Measurements from ENCODE around the gene GDF9.

GRCh38 chr5:132859889-132860437, 6.3 kb downstream of the GDF9 start:
- TF ChIP-seq, protein P1, sequence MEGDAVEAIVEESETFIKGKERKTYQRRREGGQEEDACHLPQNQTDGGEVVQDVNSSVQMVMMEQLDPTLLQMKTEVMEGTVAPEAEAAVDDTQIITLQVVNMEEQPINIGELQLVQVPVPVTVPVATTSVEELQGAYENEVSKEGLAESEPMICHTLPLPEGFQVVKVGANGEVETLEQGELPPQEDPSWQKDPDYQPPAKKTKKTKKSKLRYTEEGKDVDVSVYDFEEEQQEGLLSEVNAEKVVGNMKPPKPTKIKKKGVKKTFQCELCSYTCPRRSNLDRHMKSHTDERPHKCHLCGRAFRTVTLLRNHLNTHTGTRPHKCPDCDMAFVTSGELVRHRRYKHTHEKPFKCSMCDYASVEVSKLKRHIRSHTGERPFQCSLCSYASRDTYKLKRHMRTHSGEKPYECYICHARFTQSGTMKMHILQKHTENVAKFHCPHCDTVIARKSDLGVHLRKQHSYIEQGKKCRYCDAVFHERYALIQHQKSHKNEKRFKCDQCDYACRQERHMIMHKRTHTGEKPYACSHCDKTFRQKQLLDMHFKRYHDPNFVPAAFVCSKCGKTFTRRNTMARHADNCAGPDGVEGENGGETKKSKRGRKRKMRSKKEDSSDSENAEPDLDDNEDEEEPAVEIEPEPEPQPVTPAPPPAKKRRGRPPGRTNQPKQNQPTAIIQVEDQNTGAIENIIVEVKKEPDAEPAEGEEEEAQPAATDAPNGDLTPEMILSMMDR (IDR thresholded peaks at IDR 0.05): no peak
- no peak for TF ChIP-seq POLR2A (IDR thresholded peaks at IDR 0.05)

Data from thyroid gland (tissue), 4 donors.